ENCODE measurements around the gene MIOX. TPM values are rescaled to one million over a fixed set of nuclear protein-coding genes. Genes with fewer than 3 reads are reported as not detected.

Gene MIOX
- total and polyA plus RNA-seq, 2 donors, result 0.61 to 1.7 TPM

DNA sequence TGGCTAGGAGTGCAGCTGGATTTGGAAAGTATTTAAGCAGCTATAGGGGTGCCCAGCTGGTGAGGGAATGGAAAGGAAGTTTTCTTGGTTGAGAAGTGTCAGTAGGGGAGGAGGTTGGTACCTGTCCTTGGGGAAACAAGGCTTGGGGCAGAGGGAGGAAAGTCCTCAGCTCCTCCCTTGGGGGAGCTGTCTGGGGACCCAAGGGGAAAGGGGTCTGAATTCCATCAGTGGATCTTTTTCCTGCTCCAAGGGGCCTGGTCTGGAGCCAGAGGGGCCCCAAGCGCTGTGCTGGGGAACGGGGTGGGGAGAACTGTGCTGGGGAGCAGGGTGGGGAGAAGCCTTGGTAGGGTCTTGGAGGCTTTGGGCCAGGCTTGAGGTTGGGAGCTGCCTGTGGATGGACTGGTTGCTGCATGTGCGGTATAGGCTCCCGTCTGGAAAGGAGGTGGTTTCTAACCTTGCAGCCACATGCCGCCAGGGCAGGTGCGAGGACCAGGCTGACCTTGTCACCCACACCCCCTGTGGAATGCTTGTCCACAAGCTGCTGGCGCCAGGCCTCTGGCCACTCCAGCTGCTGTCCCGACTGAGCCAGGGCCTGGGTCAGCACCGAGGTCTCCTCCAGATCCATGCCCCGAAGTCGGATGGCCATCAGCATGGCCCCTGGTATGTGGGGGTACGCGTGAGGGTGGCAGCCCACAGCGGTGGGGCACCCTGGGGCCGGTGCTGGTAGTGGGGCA is 42.2 kb downstream of the MIOX start:
- peak overlapping the region; percentile 80 to 91 for H3K27ac ChIP-seq (ENCODE audit: low read depth in 1 of 2, low read length in 1 of 2)
- peaks cover 1 to 12% of the 10 kb centered on the region in 2 donors for H3K9me3 ChIP-seq (ENCODE audit: control insufficient read depth in 2 of 2, insufficient read depth in 1 of 2, low read length in 1 of 2)
- peaks cover 58 to 75% of the 10 kb centered on the region in 2 donors for H3K27me3 ChIP-seq (ENCODE audit: control insufficient read depth in 2 of 2, insufficient read depth in 1 of 2, low read length in 1 of 2)
- H3K4me3 ChIP-seq (ENCODE audit: low read length in 2 of 2), result peak overlapping the region; percentile 37 to 50
- H3K36me3 ChIP-seq (ENCODE audit: control insufficient read depth in 2 of 2, insufficient read depth in 2 of 2, low read length in 1 of 2), result peaks cover 4 to 5% of the 10 kb centered on the region in 2 donors
- peaks cover 21 to 29% of the 10 kb centered on the region in 2 donors for H3K4me1 ChIP-seq (ENCODE audit: control insufficient read depth in 2 of 2, insufficient read depth in 2 of 2, low read length in 2 of 2)
- WGBS, result 82% methylated on average over 15 of the region's 15 CpGs
- DNase-seq (ENCODE audit: low read depth in 6 of 9, low spot score in 9 of 9), result no peak

DNA sequence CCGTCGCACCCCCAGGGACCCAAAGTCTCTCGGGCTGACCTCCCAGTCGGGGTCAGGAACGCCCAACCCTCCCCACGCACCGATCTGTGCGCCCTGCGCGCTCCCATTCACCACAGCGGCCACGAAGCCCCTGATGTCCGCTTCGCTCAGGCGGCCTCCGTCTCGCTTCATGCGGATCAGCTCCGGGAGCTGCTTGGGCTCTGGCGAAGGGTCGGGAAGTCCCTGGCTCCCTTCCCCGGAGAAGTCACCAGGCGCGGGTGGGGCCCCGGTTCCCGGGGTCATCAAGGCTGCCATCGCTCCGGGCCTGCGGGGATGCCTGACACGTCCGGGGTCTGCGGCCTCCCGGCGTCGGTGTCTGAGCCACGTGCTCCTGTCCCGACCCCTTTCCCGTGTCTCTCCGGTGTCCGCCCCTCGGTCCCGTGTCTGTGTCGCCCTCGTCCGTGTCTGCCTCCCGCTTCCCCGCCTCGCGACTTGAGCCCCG is 42.8 kb downstream of the MIOX start:
- Histone ChIP-seq H3K36me3 (ENCODE audit: control insufficient read depth in 2 of 2, insufficient read depth in 2 of 2, low read length in 1 of 2) (peaks cover 0 to 3% of the 10 kb centered on the region in 2 donors), H3K4me1 (ENCODE audit: control insufficient read depth in 2 of 2, insufficient read depth in 2 of 2, low read length in 2 of 2) (peaks cover 18 to 27% of the 10 kb centered on the region in 2 donors), H3K9me3 (ENCODE audit: control insufficient read depth in 2 of 2, insufficient read depth in 1 of 2, low read length in 1 of 2) (peaks cover 1 to 12% of the 10 kb centered on the region in 2 donors), H3K27ac (ENCODE audit: low read depth in 1 of 2, low read length in 1 of 2) (peak overlapping the region; percentile 80 to 91), H3K4me3 (ENCODE audit: low read length in 2 of 2) (peak overlapping the region; percentile 37 to 50), H3K27me3 (ENCODE audit: control insufficient read depth in 2 of 2, insufficient read depth in 1 of 2, low read length in 1 of 2) (peaks cover 58 to 79% of the 10 kb centered on the region in 2 donors)
- no peak for DNase-seq (ENCODE audit: low read depth in 6 of 9, low spot score in 9 of 9)
- 37% methylated on average over 50 of the region's 50 CpGs for WGBS

DNA sequence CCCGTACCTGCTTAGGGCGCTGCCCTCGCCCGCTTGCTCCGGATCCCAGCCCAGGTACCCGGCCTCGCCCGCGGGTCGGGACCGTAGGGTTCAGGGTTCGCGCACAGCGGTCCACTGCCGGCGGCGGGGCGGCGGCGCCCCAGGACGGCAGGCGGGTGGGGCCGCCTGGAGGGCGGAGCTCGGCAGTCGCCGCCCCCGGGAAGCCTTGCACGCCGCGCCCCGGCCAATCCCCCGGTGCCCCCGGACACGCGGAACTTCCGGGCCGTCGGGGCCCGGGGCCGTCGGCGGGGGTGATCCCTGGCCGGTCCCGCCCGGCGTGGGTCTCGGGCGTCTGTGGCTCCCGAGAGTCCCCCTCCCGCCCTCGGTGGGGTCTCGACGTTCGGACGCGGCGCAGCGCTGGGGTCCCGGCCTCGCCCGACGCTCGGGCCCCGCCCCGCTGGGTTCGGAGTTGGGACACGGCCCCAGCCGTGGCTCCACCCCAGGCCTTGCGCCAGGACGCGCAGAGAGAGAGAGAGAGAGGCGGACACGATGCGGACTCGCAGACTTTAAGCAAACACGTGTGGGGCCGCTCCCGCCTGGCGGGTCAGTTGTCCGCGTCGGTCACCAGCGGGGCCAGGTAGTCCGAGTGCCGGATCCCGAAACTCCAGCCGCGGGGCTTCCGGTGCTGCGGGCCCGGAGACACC is 43.4 kb downstream of the MIOX start, which contains the start of gene TYMP:
Gene TYMP (minus strand): TSS at position 116 of the 683 bp plus-strand sequence. CDS start 303 bp downstream, outside the sequence.
- Histone ChIP-seq H3K27ac (ENCODE audit: low read depth in 1 of 2, low read length in 1 of 2) (peak within 1 kb of the TSS; percentile 80 to 97), H3K9me3 (ENCODE audit: control insufficient read depth in 2 of 2, insufficient read depth in 1 of 2, low read length in 1 of 2) (peaks cover 1 to 12% of the 10 kb centered on the region in 2 donors), H3K4me3 (ENCODE audit: low read length in 2 of 2) (peak within 1 kb of the TSS; percentile 50), H3K27me3 (ENCODE audit: control insufficient read depth in 2 of 2, insufficient read depth in 1 of 2, low read length in 1 of 2) (peaks cover 58 to 79% of the 10 kb centered on the region in 2 donors), H3K36me3 (ENCODE audit: control insufficient read depth in 2 of 2, insufficient read depth in 2 of 2, low read length in 1 of 2) (peaks cover 0 to 3% of the 10 kb centered on the region in 2 donors), H3K4me1 (ENCODE audit: control insufficient read depth in 2 of 2, insufficient read depth in 2 of 2, low read length in 2 of 2) (peaks cover 12 to 25% of the 10 kb centered on the region in 2 donors)
- WGBS, result 2% methylated on average over 92 of the region's 92 CpGs
- peak in 1 of 9 donors; percentile 48 for DNase-seq (ENCODE audit: low read depth in 6 of 9, low spot score in 9 of 9)

DNA sequence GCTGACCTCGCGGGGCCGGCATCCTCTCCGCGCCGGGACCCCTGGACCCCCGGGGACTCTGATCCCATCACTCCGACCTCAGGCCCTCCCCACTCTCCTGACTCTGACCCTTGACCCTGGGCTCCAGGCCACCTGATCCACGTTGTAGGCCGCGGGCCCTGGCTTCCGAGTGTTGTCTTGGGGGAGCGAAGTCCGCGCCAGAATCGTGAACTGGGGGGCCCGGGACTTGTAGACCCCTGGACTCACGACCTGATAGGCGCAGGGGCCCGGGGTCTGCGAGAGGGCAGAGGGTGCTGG is 43.9 kb downstream of the MIOX start:
- H3K9me3 ChIP-seq (ENCODE audit: control insufficient read depth in 2 of 2, insufficient read depth in 1 of 2, low read length in 1 of 2), result peaks cover 1 to 12% of the 10 kb centered on the region in 2 donors
- peak overlapping the region; percentile 67 to 97 for H3K27ac ChIP-seq (ENCODE audit: low read depth in 1 of 2, low read length in 1 of 2)
- WGBS, result 3% methylated on average over 21 of the region's 21 CpGs
- peak overlapping the region; percentile 50 for H3K4me3 ChIP-seq (ENCODE audit: low read length in 2 of 2)
- H3K4me1 ChIP-seq (ENCODE audit: control insufficient read depth in 2 of 2, insufficient read depth in 2 of 2, low read length in 2 of 2), result peaks cover 11 to 25% of the 10 kb centered on the region in 2 donors
- peaks cover 58 to 79% of the 10 kb centered on the region in 2 donors for H3K27me3 ChIP-seq (ENCODE audit: control insufficient read depth in 2 of 2, insufficient read depth in 1 of 2, low read length in 1 of 2)
- peaks cover 0 to 3% of the 10 kb centered on the region in 2 donors for H3K36me3 ChIP-seq (ENCODE audit: control insufficient read depth in 2 of 2, insufficient read depth in 2 of 2, low read length in 1 of 2)
- no peak for DNase-seq (ENCODE audit: low read depth in 6 of 9, low spot score in 9 of 9)

DNA sequence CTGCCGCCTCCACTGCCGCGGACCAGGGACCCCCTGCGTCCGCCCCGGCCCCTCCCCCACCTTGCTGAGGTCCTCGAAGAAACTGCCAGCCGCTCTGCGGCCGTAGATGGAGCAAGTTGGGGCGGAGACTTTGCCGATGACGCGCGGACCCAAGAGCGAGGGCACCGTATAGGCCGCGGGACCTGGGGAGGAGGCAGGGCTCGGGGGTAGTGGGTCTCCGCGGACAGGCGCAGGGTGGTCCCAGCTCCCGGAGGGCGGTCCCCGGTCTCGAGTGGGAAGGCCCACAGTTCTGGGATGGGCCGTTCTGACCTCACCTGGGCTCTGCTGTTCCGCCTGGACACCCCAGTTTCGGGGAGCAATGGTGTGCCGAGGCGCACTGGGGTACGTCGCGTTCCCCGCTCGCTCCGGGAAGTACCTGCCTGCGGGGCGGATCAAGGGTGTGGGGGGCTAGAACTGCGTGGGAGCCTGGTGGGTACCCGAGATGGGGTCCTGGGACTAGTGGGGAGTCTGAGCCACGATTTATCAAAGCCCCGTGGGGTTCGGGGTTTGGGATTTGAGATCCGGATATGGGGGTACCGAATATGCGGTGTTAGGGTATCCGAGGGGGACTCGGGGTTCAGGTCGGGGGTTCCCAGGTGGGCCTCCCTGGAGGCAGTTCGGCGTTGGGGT is 44.4 kb downstream of the MIOX start:
- Histone ChIP-seq H3K27me3 (ENCODE audit: control insufficient read depth in 2 of 2, insufficient read depth in 1 of 2, low read length in 1 of 2) (peaks cover 58 to 79% of the 10 kb centered on the region in 2 donors), H3K4me1 (ENCODE audit: control insufficient read depth in 2 of 2, insufficient read depth in 2 of 2, low read length in 2 of 2) (peaks cover 11 to 28% of the 10 kb centered on the region in 2 donors), H3K4me3 (ENCODE audit: low read length in 2 of 2) (peak overlapping the region; percentile 50), H3K9me3 (ENCODE audit: control insufficient read depth in 2 of 2, insufficient read depth in 1 of 2, low read length in 1 of 2) (peaks cover 1 to 12% of the 10 kb centered on the region in 2 donors), H3K36me3 (ENCODE audit: control insufficient read depth in 2 of 2, insufficient read depth in 2 of 2, low read length in 1 of 2) (peaks cover 0 to 3% of the 10 kb centered on the region in 2 donors), H3K27ac (ENCODE audit: low read depth in 1 of 2, low read length in 1 of 2) (peak overlapping the region; percentile 67 to 97)
- peak in 1 of 9 donors; percentile 59 for DNase-seq (ENCODE audit: low read depth in 6 of 9, low spot score in 9 of 9)
- WGBS, result 5% methylated on average over 53 of the region's 53 CpGs

DNA sequence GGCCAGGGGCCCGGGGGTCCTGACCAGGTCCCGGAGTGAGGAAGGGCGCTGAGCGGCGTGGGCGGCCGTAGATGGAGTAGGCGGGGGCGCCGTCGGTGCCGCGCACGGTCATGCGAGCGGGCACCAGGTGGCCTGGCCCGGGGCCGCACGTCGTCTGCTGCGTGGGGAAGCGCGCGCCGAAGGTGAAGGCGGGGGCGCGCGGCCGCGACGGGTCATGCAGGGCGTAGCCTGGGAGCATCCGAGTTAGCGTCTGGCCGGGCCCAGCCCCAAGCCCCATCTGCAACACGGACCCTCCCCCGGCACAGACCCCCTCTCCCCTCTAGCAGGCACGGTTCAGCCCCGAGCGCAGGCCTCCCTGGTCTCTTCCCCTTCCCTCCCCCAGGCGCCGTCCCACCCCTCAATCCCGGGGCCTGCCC is 44.9 kb downstream of the MIOX start:
- 1% methylated on average over 44 of the region's 44 CpGs for WGBS
- H3K9me3 ChIP-seq (ENCODE audit: control insufficient read depth in 2 of 2, insufficient read depth in 1 of 2, low read length in 1 of 2), result peaks cover 1 to 12% of the 10 kb centered on the region in 2 donors
- DNase-seq (ENCODE audit: low read depth in 6 of 9, low spot score in 9 of 9), result peak in 1 of 9 donors; percentile 31
- peaks cover 9 to 30% of the 10 kb centered on the region in 2 donors for H3K4me1 ChIP-seq (ENCODE audit: control insufficient read depth in 2 of 2, insufficient read depth in 2 of 2, low read length in 2 of 2)
- H3K36me3 ChIP-seq (ENCODE audit: control insufficient read depth in 2 of 2, insufficient read depth in 2 of 2, low read length in 1 of 2), result peaks cover 0 to 3% of the 10 kb centered on the region in 2 donors
- H3K27ac ChIP-seq (ENCODE audit: low read depth in 1 of 2, low read length in 1 of 2), result peak overlapping the region; percentile 67 to 97
- peaks cover 58 to 79% of the 10 kb centered on the region in 2 donors for H3K27me3 ChIP-seq (ENCODE audit: control insufficient read depth in 2 of 2, insufficient read depth in 1 of 2, low read length in 1 of 2)
- peak overlapping the region; percentile 50 for H3K4me3 ChIP-seq (ENCODE audit: low read length in 2 of 2)

DNA sequence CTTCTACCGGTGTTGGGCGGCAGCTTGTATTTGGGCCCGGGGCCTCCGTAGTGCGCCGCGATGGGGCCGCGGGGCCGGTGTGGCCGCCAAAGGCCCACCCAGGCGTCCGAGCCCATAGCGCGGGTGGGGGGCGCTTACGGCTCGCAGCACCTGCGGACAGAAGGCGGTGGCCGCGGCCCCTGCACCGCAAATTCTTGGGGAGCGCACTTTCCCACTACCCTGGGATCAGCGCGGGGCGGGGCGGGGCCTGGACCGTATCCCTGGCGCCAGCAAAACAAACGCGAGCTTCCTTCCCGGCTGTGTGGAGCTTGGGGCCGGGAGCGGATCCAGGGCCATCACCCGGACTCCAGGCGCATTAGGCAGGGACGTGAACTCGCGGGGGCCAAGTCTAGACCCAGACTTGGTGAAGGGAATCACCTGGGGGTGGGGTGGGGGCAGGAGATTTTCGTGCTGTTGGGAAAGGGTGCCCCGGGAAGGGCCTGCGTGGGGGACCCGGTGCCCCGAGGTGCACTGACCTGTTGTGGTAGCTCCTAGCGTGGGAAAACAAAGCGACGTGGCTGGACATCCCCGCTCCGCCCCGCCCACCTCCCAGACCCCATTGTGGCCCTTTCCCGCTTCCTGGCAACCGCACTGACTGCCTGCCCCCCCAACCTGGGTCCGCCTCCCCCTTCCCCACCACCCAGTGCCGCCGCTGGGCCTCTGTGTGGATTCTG is 45.5 kb downstream of the MIOX start:
- Histone ChIP-seq H3K36me3 (ENCODE audit: control insufficient read depth in 2 of 2, insufficient read depth in 2 of 2, low read length in 1 of 2) (peaks cover 0 to 3% of the 10 kb centered on the region in 2 donors), H3K27ac (ENCODE audit: low read depth in 1 of 2, low read length in 1 of 2) (peak overlapping the region; percentile 67 to 97), H3K27me3 (ENCODE audit: control insufficient read depth in 2 of 2, insufficient read depth in 1 of 2, low read length in 1 of 2) (peaks cover 58 to 74% of the 10 kb centered on the region in 2 donors), H3K4me1 (ENCODE audit: control insufficient read depth in 2 of 2, insufficient read depth in 2 of 2, low read length in 2 of 2) (peaks cover 4 to 25% of the 10 kb centered on the region in 2 donors), H3K9me3 (ENCODE audit: control insufficient read depth in 2 of 2, insufficient read depth in 1 of 2, low read length in 1 of 2) (peaks cover 1 to 12% of the 10 kb centered on the region in 2 donors), H3K4me3 (ENCODE audit: low read length in 2 of 2) (peak overlapping the region; percentile 30 to 50)
- 5% methylated on average over 56 of the region's 56 CpGs for WGBS
- no peak for DNase-seq (ENCODE audit: low read depth in 6 of 9, low spot score in 9 of 9)

Data from thymus (tissue), 11 donors.